Hepatocyte (in vitro differentiated cells): ENCODE results near the gene GKN1.

Experiments used
- CTCF ChIP-seq: fragments of 200-600 bp; sonication (generic); IDR thresholded peaks from 2 replicates; pipeline ENCODE4 v1.5.1; 2016; ENCODE audit warnings: antibody characterized with exemption, mild to moderate bottlenecking; ENCODE audit not compliant: poor library complexity
- EZH2 ChIP-seq: fragments of 200-600 bp; sonication (generic); IDR thresholded peaks from 2 replicates; pipeline ENCODE4 v1.6.1; 2016; ENCODE audit warnings: antibody characterized with exemption, mild to moderate bottlenecking, borderline replicate concordance
- EZH2phosphoT487 ChIP-seq: fragments of 200-600 bp; sonication (generic); IDR thresholded peaks from one replicate; pipeline ENCODE4 v1.6.1; 2018; ENCODE audit warnings: antibody characterized with exemption, mild to moderate bottlenecking, low read depth, moderate library complexity; ENCODE audit not compliant: unreplicated experiment, severe bottlenecking

DNA sequence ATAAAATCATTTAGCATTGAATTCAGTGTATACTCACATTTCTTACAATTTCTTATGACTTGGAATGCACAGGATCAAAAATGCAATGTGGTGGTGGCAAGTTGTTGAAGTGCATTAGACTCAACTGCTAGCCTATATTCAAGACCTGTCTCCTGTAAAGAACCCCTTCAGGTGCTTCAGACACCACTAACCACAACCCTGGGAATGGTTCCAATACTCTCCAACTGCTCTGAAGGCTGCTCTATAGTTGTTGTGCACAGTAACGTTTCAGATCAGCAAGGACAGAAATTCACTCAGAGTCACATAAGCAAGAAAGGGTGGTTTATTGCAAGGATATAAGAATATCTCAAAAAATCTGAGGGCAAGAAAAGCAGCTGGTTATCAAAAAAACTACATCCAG is 6.5 kb downstream of the GKN1 start:
- no peak for TF ChIP-seq CTCF
- no peak for TF ChIP-seq EZH2
- no peak for TF ChIP-seq EZH2phosphoT487
